Superior temporal gyrus (tissue), 1 donor: ENCODE measurements around the gene DPH7.
"Not testable (repeated sequence)": the region's sequence is repeated elsewhere in the genome, so short reads cannot be mapped to it uniquely, and the experiment has no call there.

Experiments used
- DNase-seq: peaks from one replicate; pipeline ENCODE4 v3.0.0-alpha.2; 2016; ENCODE audit errors: extremely low spot score

The DPH7 gene

DNA sequence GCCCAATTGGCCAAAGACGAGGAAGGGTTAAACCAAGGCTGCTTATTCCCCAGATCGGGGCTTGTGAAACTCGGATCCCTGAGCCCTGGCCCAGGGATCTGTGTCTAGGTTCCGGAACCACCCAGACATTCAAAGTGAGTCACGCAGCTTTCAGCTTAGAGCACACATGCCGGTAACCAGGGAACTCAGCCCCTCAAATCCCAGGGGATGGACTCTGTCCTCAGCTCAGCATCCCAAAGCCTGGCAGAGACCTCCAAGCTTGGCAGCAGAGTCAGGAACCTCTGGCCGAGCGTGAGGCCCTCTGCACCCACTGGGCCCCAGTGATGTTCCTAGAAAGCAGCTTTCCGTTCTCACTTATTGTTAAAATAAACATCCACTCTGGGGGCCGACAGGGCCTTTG, 33.6 kb downstream of the DPH7 start:
- DNase-seq: no peak

DNA sequence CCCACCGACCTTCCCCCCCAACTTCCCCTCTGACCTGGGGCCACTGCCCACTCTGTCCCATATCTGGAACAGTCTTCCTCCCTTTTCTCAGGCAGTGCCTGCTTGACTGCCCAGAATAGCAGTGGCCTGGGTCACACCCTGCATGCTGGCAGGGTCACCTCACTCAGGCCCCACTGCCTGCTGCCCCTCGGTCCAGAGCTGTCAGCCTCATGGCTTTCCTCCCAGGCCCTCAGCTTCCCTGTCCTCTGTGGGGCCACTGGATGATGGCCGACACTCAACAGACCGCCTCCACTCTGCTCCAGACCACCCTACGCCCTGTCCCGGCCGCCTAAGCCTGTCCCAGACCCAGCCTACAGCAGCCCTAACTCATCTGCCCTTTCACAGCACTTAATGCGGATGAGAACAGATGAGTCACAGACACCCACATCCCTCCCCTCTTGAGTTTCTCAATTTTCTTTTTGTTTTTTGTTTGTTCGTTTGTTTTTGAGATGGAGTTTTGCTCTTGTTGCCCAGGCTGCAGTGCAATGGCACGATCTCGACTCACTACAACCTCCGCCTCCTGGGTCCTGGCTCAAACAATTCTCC, 34.5 kb downstream of the DPH7 start:
- no peak for DNase-seq

DNA sequence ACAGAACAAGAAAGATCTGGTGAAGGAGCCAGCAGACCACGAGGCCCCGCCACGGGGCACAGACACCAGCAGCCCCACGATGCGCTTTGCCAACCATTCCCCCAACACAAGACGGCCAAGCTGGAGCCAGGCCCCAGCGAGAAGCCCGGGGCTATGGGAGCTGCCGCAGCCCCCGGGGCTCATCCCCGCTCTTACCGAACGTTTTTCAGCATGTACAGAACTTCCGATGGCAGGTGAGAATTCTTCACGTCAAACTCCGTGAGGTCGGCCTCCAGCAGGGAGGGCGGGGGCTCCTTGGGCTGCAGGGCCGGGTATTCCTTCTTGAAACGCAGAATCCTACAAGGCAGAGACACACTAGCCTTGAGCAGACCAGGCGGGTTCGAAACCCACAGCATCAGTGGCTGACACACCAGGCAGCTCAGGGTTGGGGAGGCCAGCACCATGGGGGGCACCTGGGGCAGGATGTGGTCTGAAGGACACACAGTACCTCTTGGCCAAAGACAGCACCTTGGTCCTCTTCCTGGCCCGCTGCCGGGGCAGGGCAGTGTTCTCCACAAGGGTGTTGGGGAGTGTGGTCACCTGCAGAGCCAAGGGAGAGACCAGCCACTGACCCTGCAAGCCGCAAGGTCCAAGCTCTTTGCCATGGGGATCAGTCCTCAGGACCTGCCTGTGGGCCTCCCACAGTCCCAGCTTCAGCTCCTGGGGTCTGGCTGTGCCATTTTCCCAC, 35.3 kb downstream of the DPH7 start:
- no peak for DNase-seq

DNA sequence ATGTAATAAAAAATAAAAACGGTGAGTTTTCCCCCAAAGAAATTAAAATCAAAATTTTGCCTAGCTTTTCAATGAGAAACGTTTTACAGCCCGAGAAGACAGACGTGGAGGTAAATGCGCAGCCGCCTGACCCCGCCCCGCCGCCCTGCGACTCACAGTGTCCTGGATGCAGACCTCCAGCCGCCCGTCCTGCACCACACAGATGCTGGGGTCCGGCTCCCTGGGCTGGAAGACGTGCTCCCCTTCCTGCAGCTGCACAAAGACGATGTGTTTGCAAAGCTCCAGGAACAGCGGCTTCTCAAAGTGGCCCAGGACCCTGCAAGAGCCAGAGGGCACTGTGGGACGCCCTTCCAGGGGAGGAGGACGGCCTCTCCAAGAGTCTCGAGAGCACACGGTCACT, 36.2 kb downstream of the DPH7 start:
- no peak for DNase-seq

DNA sequence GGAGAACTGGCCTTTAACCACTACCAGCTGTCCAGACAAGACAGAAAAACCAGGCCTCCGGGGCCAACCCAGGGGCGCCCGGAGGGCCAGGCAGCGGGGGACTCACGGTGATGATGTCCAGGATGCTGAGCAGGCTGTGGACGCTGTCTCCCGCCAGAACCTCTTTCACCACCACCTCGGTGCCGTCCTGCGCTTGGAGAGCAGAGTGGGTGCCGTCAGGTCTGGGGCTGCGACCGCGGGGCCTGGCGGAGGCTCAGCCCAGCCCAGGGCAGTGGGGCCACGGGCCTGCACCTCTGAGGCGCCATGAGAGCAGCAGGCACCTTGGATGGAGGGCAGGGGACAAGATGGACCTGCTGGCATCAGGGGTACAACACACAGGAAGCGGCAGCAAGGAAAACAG, 38.2 kb downstream of the DPH7 start:
- DNase-seq: no peak

DNA sequence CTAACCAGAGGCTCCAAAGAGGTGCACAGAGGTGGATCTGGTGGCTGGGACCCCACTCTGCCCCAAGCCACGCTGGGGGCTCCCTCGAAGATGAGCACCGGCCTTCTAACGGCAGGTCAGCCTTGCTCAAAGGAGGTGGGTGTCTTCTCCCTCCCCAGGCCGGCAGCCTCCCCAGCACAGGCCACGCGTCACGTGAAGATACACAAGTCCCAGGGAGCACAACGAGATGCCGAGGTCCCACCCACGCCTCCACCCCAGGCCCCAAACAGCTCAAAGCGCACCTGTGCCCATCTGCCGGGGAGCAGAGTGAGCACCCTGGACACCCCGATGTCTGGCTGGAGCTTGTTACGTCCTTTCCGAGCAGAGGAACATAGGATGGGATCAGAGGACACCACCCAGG, 40.7 kb downstream of the DPH7 start:
- DNase-seq: no peak

DNA sequence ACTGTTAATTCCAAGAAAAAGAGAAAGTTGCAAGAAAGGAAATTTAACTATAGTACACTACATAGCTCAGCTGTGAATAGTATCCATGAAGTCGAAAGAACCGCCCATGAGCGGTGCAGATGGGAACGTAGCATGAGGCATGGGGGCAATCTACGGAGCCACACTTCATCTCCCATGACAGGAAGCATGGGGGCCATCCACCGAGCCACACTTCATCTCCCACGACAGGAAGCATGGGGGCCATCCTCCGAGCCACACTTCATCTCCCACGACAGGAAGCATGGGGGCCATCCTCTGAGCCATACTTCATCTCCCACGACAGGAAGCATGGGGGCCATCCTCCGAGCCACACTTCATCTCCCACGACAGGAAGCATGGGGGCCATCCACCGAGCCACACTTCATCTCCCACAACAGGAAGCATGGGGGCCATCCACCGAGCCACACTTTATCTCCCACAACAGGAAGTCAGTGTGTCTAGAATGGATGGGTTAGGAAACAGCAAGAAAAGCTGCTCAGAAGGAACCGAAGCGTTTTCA, 42.1 kb downstream of the DPH7 start:
- not testable (repeated sequence) for DNase-seq

DNA sequence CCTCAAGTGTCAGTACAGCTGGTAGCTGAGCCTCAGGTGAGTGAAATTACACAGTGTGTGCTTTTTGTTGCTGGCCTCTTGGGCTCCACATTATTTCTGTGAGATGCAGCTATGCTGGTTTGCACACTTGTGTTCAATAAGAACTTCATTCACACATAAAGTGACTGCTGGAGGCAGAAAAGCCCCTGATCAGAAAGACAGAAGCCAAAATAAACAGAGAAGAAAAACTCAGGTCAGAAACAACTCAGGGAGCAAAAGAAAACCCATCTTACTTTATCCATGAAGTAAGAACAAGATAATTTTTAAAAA, 43.7 kb downstream of the DPH7 start:
- DNase-seq: no peak

DNA sequence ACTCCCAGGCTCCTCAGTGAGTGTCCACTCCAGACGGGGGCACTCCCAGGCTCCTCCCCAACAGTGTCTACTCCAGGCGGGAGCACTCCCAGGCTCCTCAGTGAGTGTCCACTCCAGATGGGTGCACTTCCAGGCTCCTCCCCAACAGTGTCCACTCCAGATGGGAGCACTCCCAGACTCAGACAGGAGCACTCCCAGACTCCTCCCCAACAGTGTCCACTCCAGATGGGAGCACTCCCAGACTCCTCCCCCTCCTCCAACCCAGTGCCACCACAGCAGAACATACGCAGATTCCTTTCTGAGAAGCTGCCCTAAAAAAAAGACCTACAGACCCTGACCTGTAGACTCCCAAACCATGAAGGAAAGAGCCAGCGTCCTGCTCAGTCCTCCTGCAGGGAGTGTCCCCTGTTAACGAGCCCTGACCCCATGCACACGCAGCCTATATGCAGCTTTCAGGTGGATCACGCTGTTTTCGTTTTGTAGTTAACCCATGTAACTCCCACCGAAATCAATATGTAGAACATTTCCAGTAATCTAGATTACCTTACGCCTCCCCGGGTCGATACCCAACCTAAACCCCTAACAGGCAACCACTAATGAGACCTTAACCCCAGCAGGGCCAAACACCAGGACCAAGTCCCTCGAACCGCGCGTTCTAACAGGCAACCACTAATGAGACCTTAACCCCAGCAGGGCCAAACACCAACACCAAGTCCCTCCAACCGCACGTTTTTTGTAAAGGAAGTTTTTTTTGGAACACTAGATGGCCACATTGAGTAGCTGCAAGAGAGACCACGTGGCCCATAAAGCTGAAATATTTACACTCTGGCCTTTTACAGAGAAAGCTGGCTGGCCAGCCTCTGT, 44.2 kb downstream of the DPH7 start:
- peak; percentile 63 for DNase-seq

DNA sequence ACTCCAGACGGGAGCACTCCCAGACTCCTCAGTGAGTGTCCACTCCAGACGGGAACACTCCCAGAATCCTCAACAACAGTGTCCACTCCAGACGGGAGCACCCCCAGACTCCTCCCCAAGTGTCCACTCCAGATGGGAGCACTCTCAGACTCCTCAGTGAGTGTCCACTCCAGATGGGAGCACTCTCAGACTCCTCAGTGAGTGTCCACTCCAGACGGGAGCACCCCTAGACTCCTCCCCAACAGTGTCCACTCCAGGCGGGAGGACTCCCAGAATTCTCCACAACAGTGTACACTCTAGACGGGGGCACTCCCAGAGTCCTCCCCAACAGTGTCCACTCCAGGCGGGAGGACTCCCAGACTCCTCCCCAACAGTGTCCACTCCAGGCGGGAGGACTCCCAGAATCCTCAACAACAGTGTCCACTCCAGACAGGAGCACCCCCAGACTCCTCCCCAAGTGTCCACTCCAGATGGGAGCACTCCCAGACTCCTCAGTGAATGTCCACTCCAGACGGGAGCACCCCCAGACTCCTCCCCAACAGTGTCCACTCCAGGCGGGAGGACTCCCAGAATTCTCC, 45.7 kb downstream of the DPH7 start:
- not testable (repeated sequence) for DNase-seq

DNA sequence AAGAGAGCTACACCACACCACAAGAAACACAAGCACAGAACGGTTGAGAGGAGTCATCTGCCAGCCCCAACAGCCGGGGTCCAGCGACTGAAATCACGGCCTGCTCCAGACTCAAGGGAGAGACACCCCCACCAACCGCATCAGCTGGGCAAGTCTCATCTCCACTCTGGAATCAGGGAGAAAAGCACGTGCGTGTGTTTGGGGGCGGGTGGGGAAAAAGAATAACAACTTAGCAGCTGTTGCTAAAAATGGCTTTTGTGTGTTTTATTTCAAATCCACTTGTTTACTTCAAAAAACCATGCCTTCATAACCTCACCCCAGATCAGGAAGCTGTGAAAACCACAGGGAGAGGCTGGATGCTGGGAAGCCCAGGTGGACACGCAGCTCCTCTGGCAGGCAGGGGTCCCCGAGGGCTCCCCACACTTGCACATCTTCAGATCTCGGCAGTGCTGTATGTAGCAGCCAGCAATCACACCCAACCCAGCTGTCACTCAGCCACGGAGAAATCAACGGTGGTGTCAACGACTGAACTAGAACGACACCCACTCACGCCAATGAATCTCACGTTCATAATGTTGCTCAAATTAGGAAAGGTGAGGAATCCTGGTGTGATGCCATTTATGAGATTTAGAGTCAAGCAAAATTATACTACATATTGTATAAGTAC, 47.5 kb downstream of the DPH7 start:
- no peak for DNase-seq

DNA sequence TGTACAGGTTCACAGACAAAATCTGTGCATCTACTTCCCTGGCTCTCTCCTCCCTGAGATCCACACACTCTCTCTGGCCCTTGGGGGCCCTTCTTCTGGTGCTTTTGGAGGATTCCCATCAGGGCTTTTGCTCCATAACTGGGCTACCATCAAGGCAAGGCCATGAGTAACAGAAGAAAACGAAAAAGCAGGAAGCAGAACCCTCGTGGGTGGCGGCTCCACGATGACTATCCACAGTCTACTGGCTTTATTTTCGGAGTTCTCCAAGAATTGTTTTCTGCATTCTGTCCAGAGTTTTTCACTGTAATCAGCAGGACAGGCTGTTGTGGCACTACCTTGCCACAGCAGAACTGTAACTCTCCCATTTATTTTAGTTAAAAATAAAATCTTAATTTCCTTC, 48.4 kb downstream of the DPH7 start:
- no peak for DNase-seq

DNA sequence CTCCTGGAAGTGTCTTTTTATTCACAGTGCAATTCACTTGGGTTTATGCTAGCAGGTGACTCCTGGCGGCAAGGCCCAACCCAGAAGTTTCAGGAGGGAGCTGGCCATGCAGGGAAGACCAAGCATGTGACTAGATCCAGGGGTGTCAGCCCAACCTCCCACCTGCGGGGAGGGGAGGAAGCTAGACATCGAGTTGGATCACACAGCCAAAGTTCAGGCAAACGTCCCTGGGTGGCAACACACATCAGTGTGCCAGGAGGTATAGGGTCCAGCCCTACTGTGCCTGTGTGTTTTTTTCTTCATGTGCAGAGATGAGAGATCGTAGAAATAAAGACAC, 53.8 kb downstream of the DPH7 start:
- DNase-seq: no peak

DNA sequence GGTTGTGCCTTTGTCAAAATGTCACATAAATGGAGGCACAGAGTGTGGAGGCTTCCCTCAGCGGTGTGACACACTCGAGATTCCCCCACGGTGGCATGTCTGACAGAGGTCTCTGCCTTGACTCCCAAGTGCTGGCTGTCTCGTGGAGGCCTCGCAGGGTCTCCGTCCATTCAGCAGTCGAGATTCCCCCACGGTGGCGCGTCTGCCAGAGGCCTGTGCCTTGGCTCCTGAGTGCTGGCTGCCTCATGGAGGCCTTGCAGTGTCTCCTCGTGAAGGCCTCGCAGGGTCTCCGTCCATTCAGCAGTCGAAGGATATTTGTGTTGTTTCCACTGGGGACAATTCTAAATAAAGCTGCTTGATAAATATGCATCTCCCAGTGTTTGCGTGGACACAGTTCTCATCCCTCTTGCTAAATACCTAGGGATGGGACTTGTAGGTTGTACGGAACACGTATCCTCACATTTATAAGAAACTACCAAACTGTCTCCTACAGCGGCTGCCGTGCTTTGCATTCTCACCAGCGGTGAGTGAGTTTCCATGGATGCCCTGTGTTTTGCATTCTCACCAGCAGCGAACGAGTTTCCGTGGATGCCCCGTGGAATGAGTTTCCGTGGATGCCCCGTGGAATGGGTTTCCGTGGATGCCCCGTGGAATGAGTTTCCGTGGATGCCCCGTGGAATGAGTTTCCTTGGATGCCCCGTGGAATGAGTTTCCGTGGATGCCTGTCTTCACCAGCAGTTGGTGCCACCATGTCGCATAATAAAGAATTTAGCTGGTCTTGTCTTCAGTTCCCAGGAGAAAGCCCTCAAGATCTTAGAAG, 54.4 kb downstream of the DPH7 start:
- DNase-seq: no peak

DNA sequence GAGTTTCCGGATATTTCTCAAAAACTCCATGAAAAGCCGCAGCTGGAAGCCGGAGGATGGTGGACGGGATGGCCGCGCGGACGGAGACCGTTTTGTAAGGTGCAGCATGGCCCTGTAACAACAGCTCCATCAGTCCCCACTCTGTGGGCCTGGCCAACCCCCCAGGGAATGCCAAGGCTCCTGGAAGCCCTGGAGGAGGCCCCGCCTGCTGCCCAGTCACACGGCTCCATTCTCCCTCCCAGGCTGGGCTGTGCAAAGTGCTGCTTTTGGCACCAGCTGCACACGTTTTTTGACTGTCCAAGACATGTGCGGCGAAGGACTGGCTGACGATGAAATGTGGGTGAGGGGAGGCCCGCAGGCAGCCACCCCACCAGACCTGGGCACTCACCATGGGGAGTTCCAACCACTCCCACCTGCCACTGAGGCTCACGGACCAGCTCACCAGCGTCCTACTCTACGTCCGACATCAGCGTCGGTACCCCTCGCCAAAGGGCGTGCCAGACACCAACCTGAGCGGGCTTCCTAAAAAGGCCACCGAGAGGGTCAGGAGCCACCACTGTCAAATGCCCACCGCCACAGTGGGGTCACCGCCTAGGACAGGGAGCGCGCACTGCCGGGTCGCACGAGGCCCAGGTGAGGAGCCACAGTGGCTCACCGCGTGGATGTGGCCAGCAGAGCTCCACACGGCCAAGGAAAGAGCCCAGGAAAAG, 55.8 kb downstream of the DPH7 start:
- no peak for DNase-seq

DNA sequence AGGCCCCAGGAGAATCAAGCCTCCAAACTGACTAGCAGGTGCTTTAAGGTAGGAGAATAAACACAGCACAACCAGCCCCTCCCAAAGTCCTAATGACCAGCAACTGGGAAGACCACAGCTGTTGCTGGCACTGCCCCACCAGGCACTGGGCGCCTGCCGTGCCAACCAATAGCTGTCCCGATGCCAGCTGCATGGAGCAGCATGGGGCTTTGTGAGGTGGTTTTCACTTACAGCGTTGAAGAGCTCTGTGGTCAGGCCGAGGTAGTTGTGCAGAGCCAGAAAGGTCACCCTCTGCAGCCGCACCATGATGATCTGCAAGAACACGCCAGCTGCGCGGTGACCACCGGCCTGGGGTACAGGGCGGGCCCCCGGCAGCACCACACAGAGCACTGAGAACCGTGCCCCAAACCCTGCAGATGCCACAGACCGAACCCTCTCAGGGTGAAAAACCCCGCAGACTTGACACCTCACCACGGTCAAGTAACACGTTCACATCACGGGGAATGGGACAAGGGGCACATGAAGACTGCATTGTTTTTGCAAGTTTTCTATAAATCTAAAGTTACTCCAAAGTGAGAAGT, 57.2 kb downstream of the DPH7 start:
- no peak for DNase-seq

DNA sequence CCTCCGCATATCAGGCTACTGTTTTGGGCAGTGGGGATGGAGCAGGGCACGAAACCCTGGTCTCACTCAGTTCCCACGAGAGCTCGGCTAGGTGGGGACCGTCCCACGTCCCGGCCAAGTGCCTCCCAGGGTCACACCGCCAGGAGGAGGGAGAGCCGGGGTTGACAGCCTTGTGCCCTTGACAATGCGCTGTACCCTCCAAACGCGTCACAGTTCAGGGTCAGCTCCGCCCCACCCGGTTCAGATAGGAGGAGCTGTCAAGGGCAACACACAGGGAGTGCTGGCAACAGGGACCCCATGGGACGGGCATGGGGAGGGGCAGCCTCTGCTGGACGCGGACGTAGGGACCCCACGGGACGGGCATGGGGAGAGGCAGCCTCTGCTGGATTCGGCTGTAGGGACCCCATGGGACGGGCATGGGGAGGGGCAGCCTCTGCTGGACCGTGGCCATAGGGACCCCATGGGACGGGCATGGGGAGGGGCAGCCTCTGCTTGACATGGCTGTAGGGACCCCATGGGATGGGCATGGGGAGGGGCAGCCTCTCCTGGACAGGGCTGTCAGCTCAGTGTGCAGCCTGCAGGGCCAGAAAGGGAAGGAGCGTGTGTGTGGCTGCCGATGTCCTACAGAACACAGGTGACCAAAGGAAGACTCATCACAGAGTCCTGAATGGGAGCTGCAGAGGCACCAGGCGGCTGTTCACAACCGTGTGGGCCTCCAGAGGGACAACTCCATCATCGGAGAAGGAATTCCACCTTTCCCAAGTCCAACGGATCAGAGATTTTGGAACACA, 57.9 kb downstream of the DPH7 start:
- no peak for DNase-seq

DNA sequence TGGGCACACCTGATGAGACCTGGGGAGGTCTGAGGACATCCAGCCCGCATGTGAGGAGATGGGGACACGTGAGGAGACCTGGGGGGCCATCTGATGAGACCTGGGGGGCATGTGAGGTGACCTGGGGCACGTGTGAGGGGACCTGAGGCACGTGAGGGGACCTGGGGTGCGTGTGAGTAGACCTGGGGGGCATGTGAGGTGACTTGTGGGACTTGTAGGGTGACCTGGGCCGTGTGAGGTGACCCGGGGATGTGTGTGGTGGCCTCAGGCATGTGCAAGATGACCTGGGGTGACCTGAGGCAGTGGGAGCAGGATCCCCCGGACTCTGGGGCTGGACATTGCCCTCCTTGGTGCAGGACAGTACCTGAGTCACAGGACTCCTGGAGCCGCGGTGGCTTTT, 59.2 kb downstream of the DPH7 start:
- no peak for DNase-seq
